Measurements from ENCODE around the gene ELP5.
A peak's percentile ranks its signal among the peaks of the same experiment; 100 is the strongest.

ELP5 gene

GRCh38 chr17:7219229-7219811 is 32.7 kb upstream of the ELP5 start:
- DNase-seq (ENCODE audit: low read depth in 2 of 2), result no peak

GRCh38 chr17:7219812-7220592 is 32.0 kb upstream of the ELP5 start, which contains the start of the genes ACADVL and DLG4:
TSS of gene ACADVL (plus strand) at chr17:7219938. CDS start at chr17:7219985, 47 bp downstream.
TSS of gene DLG4 (minus strand) at chr17:7219836.
- peak; percentile 55 to 76 for DNase-seq (ENCODE audit: low read depth in 2 of 2)

- DNase-seq (ENCODE audit: low read depth in 2 of 2), result peak; percentile 37 to 46
These were observed 31.3 kb upstream of the ELP5 start for GRCh38 chr17:7220593-7221277.

GRCh38 chr17:7221278-7222092 is 30.5 kb upstream of the ELP5 start:
- no peak for DNase-seq (ENCODE audit: low read depth in 2 of 2)

- no peak for DNase-seq (ENCODE audit: low read depth in 2 of 2)
These were observed 29.7 kb upstream of the ELP5 start for GRCh38 chr17:7222093-7222971.

- no peak for DNase-seq (ENCODE audit: low read depth in 2 of 2)
These were observed 29.1 kb upstream of the ELP5 start for GRCh38 chr17:7222972-7223292.

- no peak for DNase-seq (ENCODE audit: low read depth in 2 of 2)
These were observed 28.6 kb upstream of the ELP5 start for GRCh38 chr17:7223375-7223774.

GRCh38 chr17:7224110-7224509 is 27.9 kb upstream of the ELP5 start:
- no peak for DNase-seq (ENCODE audit: low read depth in 2 of 2)

GRCh38 chr17:7224661-7225111 is 27.3 kb upstream of the ELP5 start:
- no peak for DNase-seq (ENCODE audit: low read depth in 2 of 2)

GRCh38 chr17:7225711-7226331 is 26.2 kb upstream of the ELP5 start:
- DNase-seq (ENCODE audit: low read depth in 2 of 2), result no peak

- DNase-seq (ENCODE audit: low read depth in 2 of 2), result no peak
These were observed 25.0 kb upstream of the ELP5 start for GRCh38 chr17:7226721-7227710.

- DNase-seq (ENCODE audit: low read depth in 2 of 2), result no peak
These were observed 23.1 kb upstream of the ELP5 start for GRCh38 chr17:7228920-7229319.

GRCh38 chr17:7229504-7229903 is 22.5 kb upstream of the ELP5 start:
- no peak for DNase-seq (ENCODE audit: low read depth in 2 of 2)

GRCh38 chr17:7232114-7232513 is 19.9 kb upstream of the ELP5 start:
- no peak for DNase-seq (ENCODE audit: low read depth in 2 of 2)

- no peak for DNase-seq (ENCODE audit: low read depth in 2 of 2)
These were observed 18.3 kb upstream of the ELP5 start for GRCh38 chr17:7233701-7234082.

- peak; percentile 92 to 93 for DNase-seq (ENCODE audit: low read depth in 2 of 2)
These were observed 17.7 kb upstream of the ELP5 start, which contains the start of gene DVL2 for GRCh38 chr17:7234083-7234951. TSS of gene DVL2 (minus strand) at chr17:7234517. CDS start at chr17:7234262, 255 bp downstream.

- DNase-seq (ENCODE audit: low read depth in 2 of 2), result no peak
These were observed 16.0 kb upstream of the ELP5 start for GRCh38 chr17:7235693-7236665.

Data from stimulated activated CD4-positive, alpha-beta T cell treated with anti-CD3 and anti-CD28 coated beads, Interleukin-1b, Interleukin-23, amount 100 ng/mL, for 4 hours (primary cell).